Heart left ventricle (tissue), 16 donors: ENCODE results near the gene TFAP2D. TPM values are rescaled to one million over a fixed set of nuclear protein-coding genes. Genes with fewer than 3 reads are reported as not detected.

Source experiments
- ATAC-seq, 4 donors: fragments of 200-7000 bp; cut with Tn5 transposase; one replicate each; pipeline ENCODE4 v1.9.1; 2020 to 2022; ENCODE audit warnings: moderate library complexity in 4 of 4, mild to moderate bottlenecking in 3 of 4, moderate number of reproducible peaks in 1 of 4
- DNase-seq, 5 donors: peaks; one replicate each; pipeline ENCODE4 v3.0.0-alpha.2; 2020
- H3K27ac ChIP-seq, 12 donors: fragments of 200-600 bp; sonication (generic) in 4 of 12; one replicate each; pipeline versions ENCODE4 v1.5.0 to v1.8.0; 2016 to 2022; ENCODE audit warnings: mild to moderate bottlenecking in 2 of 12
- H3K27me3 ChIP-seq, 9 donors: fragments of 200-600 bp; sonication (generic) in 2 of 9; one replicate each; pipeline versions ENCODE4 v1.5.1 to v1.8.0; 2016 to 2022; ENCODE audit warnings: mild to moderate bottlenecking in 3 of 9
- H3K36me3 ChIP-seq, 9 donors: fragments of 200-600 bp; sonication (generic) in 2 of 9; one replicate each; pipeline versions ENCODE4 v1.5.0 to v1.8.0; 2018 to 2022; ENCODE audit warnings: mild to moderate bottlenecking in 2 of 9
- H3K4me1 ChIP-seq, 12 donors: fragments of 200-600 bp; sonication (generic) in 4 of 12; one replicate each; pipeline versions ENCODE4 v1.5.0 to v1.8.0; 2016 to 2022; ENCODE audit warnings: mild to moderate bottlenecking in 3 of 12
- H3K4me3 ChIP-seq, 12 donors: fragments of 200-600 bp; sonication (generic) in 4 of 12; one replicate each; pipeline versions ENCODE4 v1.5.0 to v1.8.0; 2017 to 2022; ENCODE audit warnings: mild to moderate bottlenecking in 9 of 12, moderate library complexity in 4 of 12
- H3K9me3 ChIP-seq, 12 donors: fragments of 200-600 bp; sonication (generic) in 4 of 12; one replicate each; pipeline versions ENCODE4 v1.5.0 to v1.8.0; 2016 to 2022; ENCODE audit warnings: mild to moderate bottlenecking in 1 of 12
- POLR2A ChIP-seq, 2 donors: fragments of 450-650 bp; IDR thresholded peaks; one replicate each; pipeline ENCODE4 v1.6.1; 2017; ENCODE audit warnings: antibody characterized with exemption in 2 of 2, mild to moderate bottlenecking in 2 of 2, moderate library complexity in 2 of 2
- WGBS, 4 donors: extraction: QIAGEN DNeasy Blood & Tissue Kit in 2 of 4; methylation state at CpG; one replicate each; pipeline versions ENCODE4 v1.1.5 to v1.1.7; 2013 to 2018; 5-methylcytosine and 5-hydroxymethylcytosine counted together
- intact Hi-C, 10 donors: fragments of 100-400 bp; cut with DNase I; formaldehyde crosslinking; loops; one replicate each; pipeline versions ENCODE4 v1.11.1 to v1.14.2; 2022
- polyA plus RNA-seq, 2 donors: library from polyadenylated mRNA; stranded (reverse); fragments of 200-250 nt; gene quantifications; one replicate each; pipeline ENCODE4 v1.2.3, GENCODE V29; 2013
- total RNA-seq, 9 donors: library from RNA; depleted of rRNA in 2 of 9; stranded (reverse); fragments of >200 nt in 2 of 9; fragmentation: NEBNext Ultra II Directional in 3 of 9; extraction: Animal tissue kit (Norgen Biotek cat#: 25700) in 3 of 9; gene quantifications; one replicate each; pipeline versions ENCODE4 v1.1.0 to v1.2.4, GENCODE V29; 2016 to 2023
- TF ChIP-seq, protein P1 (sequence below), 12 donors: fragments of 200-600 bp; sonication (generic) in 4 of 12; IDR thresholded peaks; one replicate each; pipeline versions ENCODE4 v1.5.0 to v1.8.0; 2018 to 2022; ENCODE audit warnings: antibody characterized with exemption in 12 of 12, mild to moderate bottlenecking in 5 of 12
- donor health status: ischemic (EF 13 %, LVEDD 7.1; RV severe dilation, severe dysfunction).
- donor health status: healthy with polysubstance abuse.
- donor health status: DM: no; HTN: yes; CAD: no.
- donor health status: DM: no; HTN: no; CAD: no.
- donor health status: ischemic (EF 25% LVEDD 6.9; RV normal size, moderate dysfunction).
- donor health status: ischemic (EF 25% LVEDD 5.7; RV mildly dilated, moderate dysfunction).
- donor health status: healthy.
- donor health status: DM: yes; HTN: yes; CAD: no.
- donor health status: ischemic (EF 35%, LVEDD 5.7; RV mildly dilated, moderate dysfunction).
- donor health status: nonischemic (EF 11% LVEDD 7.7; RV severe dilation, severe dysfunction).
- donor health status: DM: yes; HTN: yes; CAD: no.
- donor health status: PGD.
- donor health status: ischemic (EF 29% LVEDD 5.4; RV normal size, mild dysfunction).
- donor health status: nonischemic (EF 23%, LVEDD 6.1; RV moderate dilation, normal function).

TFAP2D gene
- total and polyA plus RNA-seq, 11 donors, result not detected

DNA sequence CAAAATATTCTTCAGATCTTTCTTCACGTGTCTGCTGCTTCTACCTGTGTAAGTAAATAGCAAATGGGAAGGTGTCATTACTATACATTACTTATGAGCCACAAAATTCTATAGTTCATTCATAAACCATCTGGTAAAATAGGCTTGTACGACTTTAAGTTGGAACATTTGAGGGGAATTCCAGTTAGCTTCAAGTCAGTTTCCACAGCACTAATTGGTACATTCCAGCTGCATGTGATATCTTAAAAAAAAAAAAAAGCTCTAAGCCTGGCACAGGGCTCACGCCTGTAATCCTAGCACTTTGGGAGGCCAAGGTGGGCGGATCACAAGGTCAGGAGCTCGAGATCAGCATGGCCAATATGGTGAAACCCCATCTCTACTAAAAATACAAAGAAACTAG is 82.2 kb downstream of the TFAP2D start:
- intact Hi-C loops, result loop anchor here in 1 of 10 donors (10.0 kb wide), 1 partner anchor 671 kb away; no protein-coding TSS in a partner anchor

DNA sequence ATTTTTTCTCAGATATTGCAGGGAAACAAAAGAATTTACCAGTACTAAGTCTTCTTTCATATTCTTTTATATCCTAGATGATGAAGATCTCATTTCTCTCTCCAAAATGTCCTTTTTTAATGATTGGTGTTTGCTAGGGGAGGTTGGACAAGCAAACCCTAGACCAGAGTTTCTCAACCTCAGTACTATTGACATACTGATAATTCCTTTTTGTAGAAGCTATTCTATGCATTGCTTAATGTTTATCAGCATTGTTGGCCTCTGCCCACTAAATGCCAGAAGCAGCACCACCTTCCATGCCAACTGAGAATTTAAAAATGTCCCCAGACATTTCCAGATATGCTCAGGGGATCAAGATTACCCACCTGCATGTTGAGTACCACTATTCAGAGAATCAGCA is 91.0 kb downstream of the TFAP2D start:
- H3K4me1 ChIP-seq, result no peaks in the 10 kb centered on the region

More for the DNA sequence above, 82.2 kb downstream of the TFAP2D start:
- ATAC-seq (no peak), DNase-seq (no peak)
- TF ChIP-seq, protein P1, sequence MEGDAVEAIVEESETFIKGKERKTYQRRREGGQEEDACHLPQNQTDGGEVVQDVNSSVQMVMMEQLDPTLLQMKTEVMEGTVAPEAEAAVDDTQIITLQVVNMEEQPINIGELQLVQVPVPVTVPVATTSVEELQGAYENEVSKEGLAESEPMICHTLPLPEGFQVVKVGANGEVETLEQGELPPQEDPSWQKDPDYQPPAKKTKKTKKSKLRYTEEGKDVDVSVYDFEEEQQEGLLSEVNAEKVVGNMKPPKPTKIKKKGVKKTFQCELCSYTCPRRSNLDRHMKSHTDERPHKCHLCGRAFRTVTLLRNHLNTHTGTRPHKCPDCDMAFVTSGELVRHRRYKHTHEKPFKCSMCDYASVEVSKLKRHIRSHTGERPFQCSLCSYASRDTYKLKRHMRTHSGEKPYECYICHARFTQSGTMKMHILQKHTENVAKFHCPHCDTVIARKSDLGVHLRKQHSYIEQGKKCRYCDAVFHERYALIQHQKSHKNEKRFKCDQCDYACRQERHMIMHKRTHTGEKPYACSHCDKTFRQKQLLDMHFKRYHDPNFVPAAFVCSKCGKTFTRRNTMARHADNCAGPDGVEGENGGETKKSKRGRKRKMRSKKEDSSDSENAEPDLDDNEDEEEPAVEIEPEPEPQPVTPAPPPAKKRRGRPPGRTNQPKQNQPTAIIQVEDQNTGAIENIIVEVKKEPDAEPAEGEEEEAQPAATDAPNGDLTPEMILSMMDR (IDR thresholded peaks at IDR 0.05), result no peak
- TF ChIP-seq POLR2A (IDR thresholded peaks at IDR 0.05), result no peak
- H3K27ac ChIP-seq, result no peak overlapping the region
- no peak overlapping the region for H3K4me3 ChIP-seq
- no peaks in the 10 kb centered on the region for H3K36me3 ChIP-seq
- peaks cover 0 to 2% (median 0%) of the 10 kb centered on the region in 12 donors for H3K4me1 ChIP-seq
- no peaks in the 10 kb centered on the region for H3K9me3 ChIP-seq
- H3K27me3 ChIP-seq, result peaks cover 0 to 4% (median 0%) of the 10 kb centered on the region in 9 donors
- 48 to 55% (median 51%) methylated on average over 5 of the region's 5 CpGs for WGBS, 4 donors

DNA sequence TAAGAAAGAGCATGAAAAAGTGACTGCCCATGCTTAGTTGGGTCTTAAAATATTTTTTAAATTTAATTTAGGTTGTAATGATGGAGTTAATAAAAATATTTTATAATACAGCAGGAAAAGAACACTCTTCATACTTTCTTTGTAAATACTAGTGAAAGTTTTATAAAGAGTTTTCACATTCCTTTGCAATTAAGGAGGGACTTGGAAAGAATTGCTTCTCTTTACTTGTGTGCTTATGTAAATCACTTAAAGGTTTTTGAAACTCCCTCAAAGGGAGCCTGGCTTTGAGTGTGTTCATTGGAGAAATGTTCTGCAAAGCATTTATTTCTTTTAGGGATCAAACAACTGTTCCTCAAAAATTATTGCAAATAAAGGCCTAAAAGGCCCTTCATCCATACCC is 93.7 kb downstream of the TFAP2D start:
- intact Hi-C loops, result no loop called here
- DNase-seq (no peak), ATAC-seq (no peak)
- no peaks in the 10 kb centered on the region for H3K4me1 ChIP-seq
- H3K4me3 ChIP-seq, result no peak overlapping the region
- H3K9me3 ChIP-seq, result no peaks in the 10 kb centered on the region
- H3K27me3 ChIP-seq, result peaks cover 0 to 15% (median 0%) of the 10 kb centered on the region in 9 donors
- no peak overlapping the region for H3K27ac ChIP-seq
- TF ChIP-seq, protein P1 (IDR thresholded peaks at IDR 0.05), result no peak
- TF ChIP-seq POLR2A (IDR thresholded peaks at IDR 0.05), result no peak
- H3K36me3 ChIP-seq, result no peaks in the 10 kb centered on the region

More for the DNA sequence above, 91.0 kb downstream of the TFAP2D start:
- Histone ChIP-seq H3K4me3 (no peak overlapping the region), H3K27ac (no peak overlapping the region), H3K27me3 (peaks cover 0 to 11% (median 0%) of the 10 kb centered on the region in 9 donors), H3K36me3 (no peaks in the 10 kb centered on the region), H3K9me3 (no peaks in the 10 kb centered on the region)
- no peak for ATAC-seq
- DNase-seq, result no peak
- TF ChIP-seq, protein P1 (IDR thresholded peaks at IDR 0.05), result no peak
- TF ChIP-seq POLR2A (IDR thresholded peaks at IDR 0.05), result no peak
- intact Hi-C loops, result no loop called here

DNA sequence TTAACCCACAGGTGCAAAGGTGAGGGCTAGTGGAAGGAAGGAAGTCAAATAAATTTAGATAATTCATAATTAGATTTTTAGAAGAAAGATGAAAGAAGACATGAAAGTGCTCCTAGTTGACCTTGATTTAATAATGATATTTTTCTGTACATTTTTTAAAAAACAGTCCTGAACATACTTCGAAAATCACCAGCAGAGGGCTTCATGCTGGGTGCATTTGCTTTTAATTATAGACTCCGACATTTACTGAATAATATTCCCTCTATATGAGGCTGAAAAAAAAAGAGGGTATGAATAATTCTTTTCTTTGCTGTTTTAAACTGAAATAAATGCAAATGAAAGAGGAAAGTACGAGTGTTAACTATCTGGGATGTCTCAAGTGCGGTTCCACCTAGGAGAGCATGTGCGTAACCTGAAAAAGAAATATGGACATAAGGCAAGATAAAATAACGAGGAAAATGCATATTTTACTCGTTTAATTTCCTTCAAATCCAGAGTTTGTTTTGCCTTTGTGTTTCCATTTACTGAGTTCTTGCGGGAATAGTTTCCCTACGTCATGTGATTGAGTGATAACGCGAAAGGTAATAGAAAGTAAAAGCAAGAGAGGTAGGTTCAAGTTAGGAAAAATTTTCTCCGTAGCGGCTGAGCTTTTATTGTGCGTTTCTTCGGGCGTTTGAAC is 102.2 kb downstream of the TFAP2D start:
- Histone ChIP-seq H3K4me3 (peak overlapping the region in 9 of 12 donors; percentile 2 to 51 (median 36)), H3K27ac (no peak overlapping the region), H3K9me3 (no peaks in the 10 kb centered on the region), H3K36me3 (no peaks in the 10 kb centered on the region), H3K4me1 (peaks cover 0 to 19% (median 1%) of the 10 kb centered on the region in 12 donors), H3K27me3 (peaks cover 10 to 79% (median 62%) of the 10 kb centered on the region in 9 donors)
- 7 to 11% (median 9%) methylated on average over 16 of the region's 16 CpGs for WGBS, 4 donors
- no peak for ATAC-seq
- DNase-seq, result no peak
- no peak for TF ChIP-seq POLR2A (IDR thresholded peaks at IDR 0.05)
- TF ChIP-seq, protein P1 (IDR thresholded peaks at IDR 0.05), result no peak
- intact Hi-C loops, result loop anchor here (2.0 to 10.0 kb wide), 7 partner anchors 1142 to 1209 kb away; no protein-coding TSS in a partner anchor
